ENCODE results near the gene RBM8A.

DNA sequence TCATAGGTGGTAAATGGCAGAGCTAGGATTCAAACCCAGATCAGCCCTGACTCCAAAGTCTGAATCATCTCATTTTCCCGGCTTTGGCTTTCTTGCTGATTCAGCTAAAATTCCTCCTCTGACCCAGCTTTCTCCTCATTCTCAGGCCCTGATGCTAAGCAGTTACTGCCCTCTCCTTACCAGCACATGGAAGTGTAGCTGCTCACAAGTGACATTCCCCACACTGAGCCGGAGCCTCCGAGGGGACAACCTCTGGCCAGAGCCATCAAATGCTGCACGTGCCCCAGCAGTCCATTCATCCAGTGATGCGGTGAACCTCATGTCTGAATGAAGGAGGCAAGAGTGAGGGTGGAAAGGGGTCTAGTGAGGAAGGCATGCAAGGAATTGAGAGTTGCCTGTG, 28.5 kb downstream of the RBM8A start:
- TF ChIP-seq, protein P1, sequence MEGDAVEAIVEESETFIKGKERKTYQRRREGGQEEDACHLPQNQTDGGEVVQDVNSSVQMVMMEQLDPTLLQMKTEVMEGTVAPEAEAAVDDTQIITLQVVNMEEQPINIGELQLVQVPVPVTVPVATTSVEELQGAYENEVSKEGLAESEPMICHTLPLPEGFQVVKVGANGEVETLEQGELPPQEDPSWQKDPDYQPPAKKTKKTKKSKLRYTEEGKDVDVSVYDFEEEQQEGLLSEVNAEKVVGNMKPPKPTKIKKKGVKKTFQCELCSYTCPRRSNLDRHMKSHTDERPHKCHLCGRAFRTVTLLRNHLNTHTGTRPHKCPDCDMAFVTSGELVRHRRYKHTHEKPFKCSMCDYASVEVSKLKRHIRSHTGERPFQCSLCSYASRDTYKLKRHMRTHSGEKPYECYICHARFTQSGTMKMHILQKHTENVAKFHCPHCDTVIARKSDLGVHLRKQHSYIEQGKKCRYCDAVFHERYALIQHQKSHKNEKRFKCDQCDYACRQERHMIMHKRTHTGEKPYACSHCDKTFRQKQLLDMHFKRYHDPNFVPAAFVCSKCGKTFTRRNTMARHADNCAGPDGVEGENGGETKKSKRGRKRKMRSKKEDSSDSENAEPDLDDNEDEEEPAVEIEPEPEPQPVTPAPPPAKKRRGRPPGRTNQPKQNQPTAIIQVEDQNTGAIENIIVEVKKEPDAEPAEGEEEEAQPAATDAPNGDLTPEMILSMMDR (IDR thresholded peaks at IDR 0.05; ENCODE audit: low read depth, low read length), result no peak
- no peak for TF ChIP-seq POLR2A (IDR thresholded peaks at IDR 0.05; ENCODE audit: extremely low read depth, insufficient read length)
- TF ChIP-seq MYC (IDR thresholded peaks at IDR 0.05; ENCODE audit: low read depth, low read length), result no peak

Measured in NB4 (cell line).